Mesenchymal stem cell (in vitro differentiated cells and primary cell): ENCODE results near the gene DHRSX.
"Not testable (repeated sequence)": the region's sequence is repeated elsewhere in the genome, so short reads cannot be mapped to it uniquely, and the experiment has no call there.

ENCODE experiments used
- DNase-seq: peaks from one replicate; pipeline ENCODE4 v3.0.0-alpha.2; 2013
- H2AFZ ChIP-seq: one replicate; pipeline ENCODE4 v1.6.1; 2013; ENCODE audit warnings: low read depth, mild to moderate bottlenecking, control low read depth, inconsistent platforms, low read length, moderate library complexity
- H2AK5ac ChIP-seq: 2 replicates; pipeline ENCODE4 v1.6.1; 2013; ENCODE audit warnings: low read length, moderate library complexity, mild to moderate bottlenecking, inconsistent platforms; ENCODE audit not compliant: severe bottlenecking
- H2BK120ac ChIP-seq: one replicate; pipeline ENCODE4 v1.6.1; 2013; ENCODE audit warnings: low read depth, mild to moderate bottlenecking, inconsistent platforms, low read length, moderate library complexity
- H2BK12ac ChIP-seq, 2 experiments: one replicate each; pipeline ENCODE4 v1.6.1; 2013; ENCODE audit warnings: inconsistent platforms in 2 of 2, low read length in 2 of 2, mild to moderate bottlenecking in 2 of 2, moderate library complexity in 2 of 2, control low read depth in 1 of 2
- H2BK15ac ChIP-seq: one replicate; pipeline ENCODE4 v1.6.1; 2013; ENCODE audit warnings: mild to moderate bottlenecking, low read depth, inconsistent platforms; ENCODE audit not compliant: poor library complexity, severe bottlenecking
- H2BK5ac ChIP-seq: 2 replicates; pipeline ENCODE4 v1.6.1; 2013; ENCODE audit warnings: low read depth, mild to moderate bottlenecking, low read length, control low read depth, inconsistent platforms; ENCODE audit not compliant: poor library complexity, severe bottlenecking
- H3K14ac ChIP-seq, 2 experiments: one replicate each; pipeline ENCODE4 v1.6.1; 2013; ENCODE audit warnings: inconsistent platforms in 2 of 2, low read length in 2 of 2, control low read depth in 1 of 2, mild to moderate bottlenecking in 1 of 2, moderate library complexity in 1 of 2
- H3K18ac ChIP-seq, 2 experiments: one replicate each; pipeline ENCODE4 v1.6.1; 2013; ENCODE audit warnings: inconsistent platforms in 2 of 2, low read length in 2 of 2, control low read depth in 1 of 2, low read depth in 1 of 2, mild to moderate bottlenecking in 1 of 2
- H3K23ac ChIP-seq, 2 experiments: one replicate each; pipeline ENCODE4 v1.6.1; 2013; ENCODE audit warnings: inconsistent platforms in 2 of 2, low read length in 2 of 2, mild to moderate bottlenecking in 2 of 2, moderate library complexity in 2 of 2, control low read depth in 1 of 2
- H3K27ac ChIP-seq: 2 replicates; pipeline ENCODE4 v1.5.1; 2013; ENCODE audit warnings: mild to moderate bottlenecking, moderate library complexity, low read length, control low read depth, inconsistent platforms; ENCODE audit not compliant: poor library complexity, severe bottlenecking
- H3K27me3 ChIP-seq, 2 experiments: 2 replicates each; pipeline versions ENCODE4 v1.6.1 to v1.7.0; 2013; ENCODE audit warnings: low read length in 2 of 2, mild to moderate bottlenecking in 2 of 2, moderate library complexity in 2 of 2, control low read depth in 1 of 2, inconsistent platforms in 1 of 2; ENCODE audit not compliant: control insufficient read depth in 1 of 2, insufficient read depth in 1 of 2
- H3K36me3 ChIP-seq, 2 experiments: 2 replicates each; pipeline versions ENCODE4 v1.6.1 to v1.7.0; 2013; ENCODE audit warnings: low read length in 2 of 2, control low read depth in 1 of 2, inconsistent platforms in 1 of 2, low read depth in 1 of 2, mild to moderate bottlenecking in 1 of 2; ENCODE audit not compliant: insufficient read depth in 2 of 2, control insufficient read depth in 1 of 2
- H3K4ac ChIP-seq, 2 experiments: one replicate each; pipeline ENCODE4 v1.6.1; 2013; ENCODE audit warnings: inconsistent platforms in 2 of 2, low read length in 2 of 2, mild to moderate bottlenecking in 2 of 2, moderate library complexity in 2 of 2, control low read depth in 1 of 2, low read depth in 1 of 2
- H3K4me1 ChIP-seq: 2 replicates; pipeline ENCODE4 v1.6.1; 2013; ENCODE audit warnings: low read depth, low read length, control low read depth; ENCODE audit not compliant: control insufficient read depth, insufficient read depth
- H3K4me2 ChIP-seq: 2 replicates; pipeline ENCODE4 v1.6.1; 2013; ENCODE audit warnings: low read length, mild to moderate bottlenecking, inconsistent platforms; ENCODE audit not compliant: poor library complexity, severe bottlenecking
- H3K4me3 ChIP-seq, 2 experiments: 2 replicates each; pipeline versions ENCODE4 v1.5.1 to v1.7.0; 2013; ENCODE audit warnings: low read length in 2 of 2, mild to moderate bottlenecking in 2 of 2, control low read depth in 1 of 2, low read depth in 1 of 2; ENCODE audit not compliant: insufficient read depth in 1 of 2
- H3K79me1 ChIP-seq: replicated peaks from 2 replicates; pipeline ENCODE4 v1.6.1; 2013; ENCODE audit warnings: mild to moderate bottlenecking, control low read depth, low read length, inconsistent platforms; ENCODE audit not compliant: poor library complexity, severe bottlenecking
- H3K9ac ChIP-seq: 2 replicates; pipeline ENCODE4 v1.7.0; 2013; ENCODE audit warnings: mild to moderate bottlenecking, low read length, moderate library complexity
- H3K9me3 ChIP-seq: 2 replicates; pipeline ENCODE4 v1.7.0; 2013; ENCODE audit warnings: mild to moderate bottlenecking, low read length; ENCODE audit not compliant: control insufficient read depth
- H4K8ac ChIP-seq: one replicate; pipeline ENCODE4 v1.6.1; 2013; ENCODE audit warnings: inconsistent platforms, mild to moderate bottlenecking, low read length, moderate library complexity
- H4K91ac ChIP-seq: one replicate; pipeline ENCODE4 v1.6.1; 2013; ENCODE audit warnings: mild to moderate bottlenecking, low read length, inconsistent platforms
- WGBS: methylation state at CpG from one replicate; pipeline ENCODE4 v1.1.7; 2013; ENCODE audit warnings: mixed read lengths; 5-methylcytosine and 5-hydroxymethylcytosine counted together

DHRSX gene

GRCh38 chrX:2389731-2390130 lies 111.0 kb downstream of the DHRSX start:
- H3K27me3 ChIP-seq, DNase-seq, H3K4me1 ChIP-seq, H2AK5ac ChIP-seq, H4K91ac ChIP-seq, H3K14ac ChIP-seq, H2AFZ ChIP-seq, H2BK120ac ChIP-seq, H3K9me3 ChIP-seq, H2BK5ac ChIP-seq, H3K4me2 ChIP-seq, H2BK15ac ChIP-seq, H2BK12ac ChIP-seq, H3K18ac ChIP-seq, H4K8ac ChIP-seq, H3K4me3 ChIP-seq, H3K27ac ChIP-seq, H3K23ac ChIP-seq, H3K4ac ChIP-seq, H3K9ac ChIP-seq: not testable (repeated sequence)
- H3K79me1 ChIP-seq, result peaks cover 20% of the 10 kb centered on the region
- H3K36me3 ChIP-seq, result peaks cover 11 to 25% of the 10 kb centered on the region in 2 experiments
- 98% methylated on average over 11 of the region's 15 CpGs for WGBS

- WGBS, result 94% methylated on average over 6 of the region's 6 CpGs
Measured at GRCh38 chrX:2389324-2389723, 111.5 kb downstream of the DHRSX start.

GRCh38 chrX:2388669-2389068 lies 112.1 kb downstream of the DHRSX start:
- H2BK15ac ChIP-seq, result no peak overlapping the region
- peaks cover 14% of the 10 kb centered on the region for H3K79me1 ChIP-seq
- H2AK5ac ChIP-seq, result no peak overlapping the region
- H3K23ac ChIP-seq, result no peak overlapping the region
- no peak overlapping the region for H2AFZ ChIP-seq
- no peak overlapping the region for H4K91ac ChIP-seq
- H3K9me3 ChIP-seq, result peaks cover 8% of the 10 kb centered on the region
- H3K4ac ChIP-seq, result no peak overlapping the region
- peaks cover 7 to 25% of the 10 kb centered on the region in 2 experiments for H3K36me3 ChIP-seq
- H2BK120ac ChIP-seq, result no peak overlapping the region
- no peak overlapping the region for H3K4me2 ChIP-seq
- H3K27me3 ChIP-seq, result no peaks in the 10 kb centered on the region
- H3K14ac ChIP-seq, result no peak overlapping the region
- DNase-seq, result peak; percentile 4
- no peak overlapping the region for H2BK12ac ChIP-seq
- H3K4me3 ChIP-seq, result no peak overlapping the region
- WGBS, result 98% methylated on average over 4 of the region's 4 CpGs
- no peak overlapping the region for H3K9ac ChIP-seq
- no peak overlapping the region for H4K8ac ChIP-seq
- no peak overlapping the region for H2BK5ac ChIP-seq
- no peak overlapping the region for H3K27ac ChIP-seq
- peaks cover 4% of the 10 kb centered on the region for H3K4me1 ChIP-seq
- no peak overlapping the region for H3K18ac ChIP-seq

More at GRCh38 chrX:2389324-2389723, 111.5 kb downstream of the DHRSX start:
- Histone ChIP-seq H3K4me3 (no peak overlapping the region), H3K36me3 (peaks cover 11 to 25% of the 10 kb centered on the region in 2 experiments), H3K4me1 (peaks cover 4% of the 10 kb centered on the region), H2BK5ac (no peak overlapping the region), H2BK120ac (no peak overlapping the region), H4K8ac (no peak overlapping the region), H4K91ac (no peak overlapping the region), H3K18ac (no peak overlapping the region), H3K79me1 (peaks cover 18% of the 10 kb centered on the region), H3K23ac (no peak overlapping the region), H2AK5ac (peak overlapping the region; percentile 10), H2AFZ (no peak overlapping the region), H2BK12ac (no peak overlapping the region), H3K27ac (no peak overlapping the region), H3K14ac (no peak overlapping the region), H3K4ac (no peak overlapping the region), H2BK15ac (no peak overlapping the region), H3K9me3 (peaks cover 8% of the 10 kb centered on the region), H3K4me2 (no peak overlapping the region), H3K27me3 (no peaks in the 10 kb centered on the region), H3K9ac (no peak overlapping the region)
- DNase-seq, result no peak

- Histone ChIP-seq H3K4me2 (no peak overlapping the region), H2BK120ac (no peak overlapping the region), H3K9ac (no peak overlapping the region), H2AFZ (no peak overlapping the region), H3K36me3 (peaks cover 7 to 25% of the 10 kb centered on the region in 2 experiments), H3K14ac (peak overlapping the region in 1 of 2 experiments; percentile 6), H3K23ac (no peak overlapping the region), H3K4me3 (no peak overlapping the region), H3K9me3 (peaks cover 10% of the 10 kb centered on the region), H4K8ac (no peak overlapping the region), H3K4ac (no peak overlapping the region), H4K91ac (no peak overlapping the region), H2BK15ac (no peak overlapping the region), H3K27ac (no peak overlapping the region), H2AK5ac (no peak overlapping the region), H3K18ac (no peak overlapping the region), H2BK12ac (no peak overlapping the region), H3K4me1 (peaks cover 4% of the 10 kb centered on the region), H3K27me3 (no peaks in the 10 kb centered on the region), H2BK5ac (no peak overlapping the region), H3K79me1 (peaks cover 14% of the 10 kb centered on the region)
- WGBS, result 84% methylated on average over 5 of the region's 6 CpGs
- DNase-seq, result peak; percentile 6
Measured at GRCh38 chrX:2387614-2388239, 113.0 kb downstream of the DHRSX start.
